GM10266 (cell line): ENCODE measurements around the gene PGAP1.

Experiments
- DNase-seq: peaks from one replicate; pipeline ENCODE4 v3.0.0; 2012; ENCODE audit errors: extremely low spot score
- CTCF ChIP-seq: IDR thresholded peaks from 2 replicates; pipeline ENCODE4 v1.5.1; 2012; ENCODE audit warnings: mild to moderate bottlenecking, low read depth; ENCODE audit not compliant: control insufficient read depth, insufficient read depth; ENCODE audit errors: missing control alignments

The PGAP1 gene

GRCh38 chr2:196809260-196809659 is 117.2 kb downstream of the PGAP1 start, which contains the start of gene C2orf66:
Gene C2orf66, minus strand, starts transcription at chr2:196809355. Its CDS starts 19 bp downstream, at chr2:196809336.
- TF ChIP-seq CTCF = no peak
- DNase-seq = no peak

GRCh38 chr2:196808083-196808665 is 118.3 kb downstream of the PGAP1 start:
- TF ChIP-seq CTCF = no peak
- DNase-seq = no peak

- DNase-seq = no peak
- no peak for TF ChIP-seq CTCF
Observed at GRCh38 chr2:196804381-196804780, 122.1 kb downstream of the PGAP1 start.

- no peak for TF ChIP-seq CTCF
- no peak for DNase-seq
Observed at GRCh38 chr2:196802401-196802800, 124.1 kb downstream of the PGAP1 start.

- no peak for DNase-seq
- no peak for TF ChIP-seq CTCF
Observed at GRCh38 chr2:196801674-196802261, 124.7 kb downstream of the PGAP1 start.

- no peak for TF ChIP-seq CTCF
- DNase-seq = no peak
Observed at GRCh38 chr2:196798980-196799379, 127.5 kb downstream of the PGAP1 start.

- no peak for TF ChIP-seq CTCF
- no peak for DNase-seq
Observed at GRCh38 chr2:196792865-196793264, 133.6 kb downstream of the PGAP1 start.
